ENCODE measurements around the gene NPHP4. TPM values are rescaled to one million over a fixed set of nuclear protein-coding genes. Genes with fewer than 3 reads are reported as not detected.

The NPHP4 gene
- total and polyA plus RNA-seq, 12 donors: 2.7 to 13.2 (median 7.3) TPM

- intact Hi-C loops (cut with DNase I): no loop called here
- Histone ChIP-seq H3K4me3 (no peak overlapping the region), H3K27ac (peak overlapping the region in 1 of 5 donors; percentile 50), H3K4me1 (replicated peaks in 1 of 2) (peaks cover 7 to 17% of the 10 kb centered on the region in 2 donors), H3K36me3 (replicated peaks in 1 of 2) (no peaks in the 10 kb centered on the region), H3K9me3 (replicated peaks in 1 of 3) (no peaks in the 10 kb centered on the region), H3K27me3 (no peaks in the 10 kb centered on the region)
- peak in 2 of 7 donors; percentile 3 to 72 for DNase-seq
- 83 to 88% (median 85%) methylated on average over 22 to 24 of the region's 24 CpGs for WGBS, 4 donors
- TF ChIP-seq POLR2A (IDR thresholded peaks at IDR 0.05): no peak
- TF ChIP-seq, protein P1, sequence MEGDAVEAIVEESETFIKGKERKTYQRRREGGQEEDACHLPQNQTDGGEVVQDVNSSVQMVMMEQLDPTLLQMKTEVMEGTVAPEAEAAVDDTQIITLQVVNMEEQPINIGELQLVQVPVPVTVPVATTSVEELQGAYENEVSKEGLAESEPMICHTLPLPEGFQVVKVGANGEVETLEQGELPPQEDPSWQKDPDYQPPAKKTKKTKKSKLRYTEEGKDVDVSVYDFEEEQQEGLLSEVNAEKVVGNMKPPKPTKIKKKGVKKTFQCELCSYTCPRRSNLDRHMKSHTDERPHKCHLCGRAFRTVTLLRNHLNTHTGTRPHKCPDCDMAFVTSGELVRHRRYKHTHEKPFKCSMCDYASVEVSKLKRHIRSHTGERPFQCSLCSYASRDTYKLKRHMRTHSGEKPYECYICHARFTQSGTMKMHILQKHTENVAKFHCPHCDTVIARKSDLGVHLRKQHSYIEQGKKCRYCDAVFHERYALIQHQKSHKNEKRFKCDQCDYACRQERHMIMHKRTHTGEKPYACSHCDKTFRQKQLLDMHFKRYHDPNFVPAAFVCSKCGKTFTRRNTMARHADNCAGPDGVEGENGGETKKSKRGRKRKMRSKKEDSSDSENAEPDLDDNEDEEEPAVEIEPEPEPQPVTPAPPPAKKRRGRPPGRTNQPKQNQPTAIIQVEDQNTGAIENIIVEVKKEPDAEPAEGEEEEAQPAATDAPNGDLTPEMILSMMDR (IDR thresholded peaks at IDR 0.05): no peak
Observed at GRCh38 chr1:6003568-6004411, 11.6 kb upstream of the NPHP4 start.

DNA sequence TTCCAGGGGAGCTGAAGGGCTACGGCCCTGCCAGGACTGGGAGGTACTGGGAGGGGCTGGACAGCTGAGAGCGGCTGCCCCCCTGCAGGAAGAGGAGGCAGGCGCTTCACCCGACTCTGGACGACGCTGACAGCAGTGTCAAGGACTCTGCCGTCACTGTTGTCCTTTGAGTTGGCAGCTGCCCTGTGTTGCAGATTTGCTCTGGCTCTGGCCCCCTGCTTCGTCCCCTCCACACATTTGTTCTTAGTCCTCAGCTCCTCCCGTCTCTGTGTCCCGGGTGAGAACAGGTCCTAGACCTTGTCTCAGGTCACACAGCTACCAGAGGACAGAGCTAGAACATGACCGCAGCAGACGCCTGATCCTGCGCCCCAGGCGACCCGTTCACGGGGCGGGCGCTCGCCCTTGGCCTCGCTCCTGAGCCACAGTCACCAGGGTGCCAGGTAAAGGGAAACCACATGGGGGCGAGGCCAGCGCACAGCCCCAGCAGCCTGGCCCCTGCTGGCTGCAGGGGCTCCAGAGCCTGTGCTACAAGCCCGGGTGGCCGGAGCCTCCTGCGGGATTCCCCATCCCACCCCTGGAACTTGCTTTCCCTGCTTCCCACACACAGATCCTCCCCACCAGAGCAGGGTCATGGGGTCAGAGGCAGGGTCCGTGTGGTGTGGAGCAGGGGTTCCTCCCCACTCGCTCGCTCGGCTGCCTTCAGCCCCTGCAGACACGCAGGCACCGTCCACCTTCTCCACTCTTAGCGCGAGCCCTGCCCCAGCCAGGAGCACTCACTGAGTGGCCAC is 10.7 kb upstream of the NPHP4 start:
- 52 to 66% (median 54%) methylated on average over 7 to 33 of the region's 33 CpGs for WGBS, 4 donors
- peak overlapping the region in 1 of 5 donors; percentile 50 for H3K27ac ChIP-seq
- no peak overlapping the region for H3K4me3 ChIP-seq
- peak in 5 of 7 donors; percentile 41 to 70 (median 53) for DNase-seq
- no peaks in the 10 kb centered on the region for H3K9me3 ChIP-seq (replicated peaks in 1 of 3)
- no peak for TF ChIP-seq POLR2A (IDR thresholded peaks at IDR 0.05)
- TF ChIP-seq, protein P1 (IDR thresholded peaks at IDR 0.05): no peak
- H3K4me1 ChIP-seq (replicated peaks in 1 of 2): peaks cover 7 to 17% of the 10 kb centered on the region in 2 donors
- no peaks in the 10 kb centered on the region for H3K27me3 ChIP-seq
- no peaks in the 10 kb centered on the region for H3K36me3 ChIP-seq (replicated peaks in 1 of 2)
- intact Hi-C loops (cut with DNase I): no loop called here

- Histone ChIP-seq H3K27ac (peak overlapping the region in 2 of 5 donors; percentile 22 to 50), H3K4me3 (no peak overlapping the region), H3K4me1 (replicated peaks in 1 of 2) (peaks cover 7 to 17% of the 10 kb centered on the region in 2 donors), H3K36me3 (replicated peaks in 1 of 2) (no peaks in the 10 kb centered on the region), H3K9me3 (replicated peaks in 1 of 3) (no peaks in the 10 kb centered on the region), H3K27me3 (no peaks in the 10 kb centered on the region)
- 37 to 61% (median 47%) methylated on average over 2 to 13 of the region's 13 CpGs for WGBS, 4 donors
- no peak for TF ChIP-seq POLR2A (IDR thresholded peaks at IDR 0.05)
- TF ChIP-seq, protein P1 (IDR thresholded peaks at IDR 0.05): no peak
- intact Hi-C loops (cut with DNase I): no loop called here
- peak; percentile 47 to 84 (median 64) for DNase-seq
Observed at GRCh38 chr1:6001992-6002576, 9.9 kb upstream of the NPHP4 start.
